Keratinocyte (primary cell): ENCODE data around the gene HTRA3. TPM values are rescaled to one million over a fixed set of nuclear protein-coding genes. Genes with fewer than 3 reads are reported as not detected.

Experiments
- DNase-seq: peaks from one replicate; pipeline ENCODE4 v3.0.0-alpha.2; 2011; ENCODE audit warnings: low read depth, missing footprints, low spot score
- FAIRE-seq: peaks from 2 replicates; lab custom pipeline; 2011; peaks lifted over from hg19 to GRCh38; lab: Jason Lieb, UNC
- H2AFZ ChIP-seq: 2 replicates; pipeline ENCODE4 v1.6.0; 2012; ENCODE audit warnings: low read length, control low read depth, inconsistent platforms; ENCODE audit not compliant: control insufficient read depth
- H3K27ac ChIP-seq: 2 replicates; pipeline ENCODE4 v1.5.1; 2011; ENCODE audit warnings: low read length; ENCODE audit not compliant: control insufficient read depth, insufficient read depth
- H3K27me3 ChIP-seq: 3 replicates; pipeline ENCODE4 v1.6.0; 2011; ENCODE audit warnings: low read length; ENCODE audit not compliant: control insufficient read depth, insufficient read depth; ENCODE audit errors: extremely low read depth
- H3K36me3 ChIP-seq, 2 experiments: 2 replicates in 1 of 2; 3 replicates in 1 of 2; pipeline ENCODE4 v1.5.1; 2011; ENCODE audit warnings: low read length in 2 of 2, mild to moderate bottlenecking in 1 of 2; ENCODE audit not compliant: control insufficient read depth in 2 of 2, insufficient read depth in 2 of 2; ENCODE audit errors: extremely low read depth in 1 of 2
- H3K4me1 ChIP-seq: 3 replicates; pipeline ENCODE4 v1.5.1; 2011; ENCODE audit warnings: low read length; ENCODE audit not compliant: control insufficient read depth, insufficient read depth; ENCODE audit errors: extremely low read depth
- H3K4me2 ChIP-seq: 3 replicates; pipeline ENCODE4 v1.6.0; 2011; ENCODE audit warnings: low read depth, low read length; ENCODE audit not compliant: control insufficient read depth, insufficient read depth; ENCODE audit errors: extremely low read depth
- H3K4me3 ChIP-seq, 3 experiments: fragments of 200-600 bp in 1 of 3; sonication (generic) in 1 of 3; 2 replicates in 2 of 3; 3 replicates in 1 of 3; pipeline ENCODE4 v1.5.1; 2011 to 2016; ENCODE audit warnings: low read length in 3 of 3, mild to moderate bottlenecking in 3 of 3, control low read depth in 2 of 3, inconsistent platforms in 1 of 3, low read depth in 1 of 3, mixed read lengths in 1 of 3, mixed run types in 1 of 3, moderate library complexity in 1 of 3; ENCODE audit not compliant: control insufficient read depth in 2 of 3, insufficient read depth in 2 of 3; ENCODE audit errors: extremely low read depth in 1 of 3
- H3K79me2 ChIP-seq: 2 replicates; pipeline ENCODE4 v1.6.0; 2012; ENCODE audit warnings: low read length; ENCODE audit not compliant: control insufficient read depth, insufficient read depth
- H3K9ac ChIP-seq: 3 replicates; pipeline ENCODE4 v1.6.0; 2011; ENCODE audit warnings: low read length; ENCODE audit not compliant: control insufficient read depth, insufficient read depth; ENCODE audit errors: extremely low read depth
- H3K9me1 ChIP-seq: 3 replicates; pipeline ENCODE4 v1.6.0; 2011; ENCODE audit warnings: low read length; ENCODE audit not compliant: control insufficient read depth, insufficient read depth; ENCODE audit errors: extremely low read depth
- H3K9me3 ChIP-seq: 2 replicates; pipeline ENCODE4 v1.5.1; 2012; ENCODE audit warnings: low read depth, low read length; ENCODE audit not compliant: control insufficient read depth
- H4K20me1 ChIP-seq: 3 replicates; pipeline ENCODE4 v1.6.0; 2011; ENCODE audit warnings: low read length; ENCODE audit not compliant: control insufficient read depth, insufficient read depth; ENCODE audit errors: extremely low read depth
- CTCF ChIP-seq, 3 experiments: IDR thresholded peaks in 1 of 3; conservative IDR thresholded peaks in 1 of 3; optimal IDR thresholded peaks in 1 of 3; 2 replicates in 2 of 3; 3 replicates in 1 of 3; pipeline versions ENCODE3 to v1.5.1; 2011; ENCODE audit warnings: low read length in 3 of 3, mild to moderate bottlenecking in 3 of 3, moderate library complexity in 2 of 3, control low read depth in 1 of 3, inconsistent platforms in 1 of 3; ENCODE audit not compliant: insufficient read depth in 2 of 3; ENCODE audit errors: extremely low read depth in 1 of 3
- EZH2 ChIP-seq: IDR thresholded peaks from one replicate; pipeline ENCODE4 v1.6.1; 2012; ENCODE audit warnings: inconsistent platforms, mild to moderate bottlenecking, low read length, moderate library complexity
- dilution Hi-C: fragments of 300-500 bp; cut with MboI; formaldehyde crosslinking; loops from one replicate; pipeline ENCODE4 v1.7.0; 2020; ENCODE audit warnings: low sequenced_read_pairs; ENCODE audit not compliant: extremely low pct_ligation_motif_present
- polyA plus RNA-seq, 5 experiments: library from polyadenylated mRNA; depleted of rRNA in 3 of 5; stranded (reverse) in 3 of 5; stranded (forward) in 1 of 5; unstranded in 1 of 5; fragments of >200 nt; gene quantifications; 1 replicate in 1 of 5; 2 replicates in 3 of 5; 3 replicates in 1 of 5; pipeline versions ENCODE4 v1.2.1 to v1.2.3, GENCODE V29; 2011 to 2012; ENCODE audit warnings: missing spikeins in 2 of 5, low read depth in 1 of 5, low replicate concordance in 1 of 5

Gene HTRA3
- polyA plus RNA-seq, 1 donor (not counting 4 experiments of a cell fraction or from before 2014, with no cell fraction given): not detected

DNA sequence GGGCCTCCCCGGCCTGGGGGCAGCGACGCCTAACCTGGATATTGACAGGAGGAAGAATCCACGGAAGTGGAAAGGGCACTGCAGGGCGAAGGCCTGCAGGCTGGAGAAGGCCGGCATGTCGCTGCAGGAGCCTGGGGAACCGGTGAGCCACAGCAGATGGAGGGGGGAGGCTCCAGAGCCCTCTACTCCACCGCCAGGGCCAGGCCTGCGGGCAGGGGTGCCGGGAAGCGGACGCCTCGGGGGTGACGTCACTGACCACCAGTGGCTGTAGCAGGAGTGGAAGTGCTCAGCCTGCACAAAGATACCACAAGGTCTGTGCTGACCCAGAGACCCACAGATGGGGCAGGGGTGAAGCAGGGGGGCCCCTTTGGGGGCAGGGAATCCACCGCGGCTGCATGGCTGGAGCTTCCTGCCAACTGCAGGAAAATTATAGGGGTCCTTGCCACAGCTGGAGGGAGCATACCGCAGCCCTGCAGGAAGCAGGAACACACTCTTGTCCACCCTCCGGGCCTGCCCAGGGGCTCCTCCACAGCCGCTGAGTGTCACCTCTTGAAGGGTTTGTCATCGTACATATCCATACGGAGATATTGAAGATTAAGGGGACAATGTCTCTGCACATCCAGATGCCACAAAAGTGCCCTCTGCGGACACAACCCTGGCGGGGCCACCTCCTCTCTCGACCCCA is 7.6 kb upstream of the HTRA3 start:
- H3K36me3 ChIP-seq: no peaks in the 10 kb centered on the region
- no peaks in the 10 kb centered on the region for H3K4me1 ChIP-seq
- no peaks in the 10 kb centered on the region for H3K9me3 ChIP-seq
- H3K9ac ChIP-seq: no peak overlapping the region
- no peak for DNase-seq
- H4K20me1 ChIP-seq: no peaks in the 10 kb centered on the region
- H3K9me1 ChIP-seq: no peaks in the 10 kb centered on the region
- no peak overlapping the region for H3K4me3 ChIP-seq
- TF ChIP-seq CTCF (optimal IDR thresholded peaks at IDR 0.05 in 1 of 3, IDR thresholded peaks at IDR 0.05 in 1 of 3, conservative IDR thresholded peaks at IDR 0.05 in 1 of 3; ENCODE audit: extremely low read depth in 1 of 3, insufficient read depth in 2 of 3, low read length in 3 of 3) (no peak), EZH2 (no peak)
- H3K27ac ChIP-seq: no peak overlapping the region
- H3K79me2 ChIP-seq: no peaks in the 10 kb centered on the region
- no peak overlapping the region for H2AFZ ChIP-seq
- FAIRE-seq: no peak
- dilution Hi-C loops: loop anchor here (25.0 kb wide), 1 partner anchor 150 kb away; no protein-coding TSS in a partner anchor
- peaks cover 7% of the 10 kb centered on the region for H3K27me3 ChIP-seq
- H3K4me2 ChIP-seq: no peak overlapping the region

DNA sequence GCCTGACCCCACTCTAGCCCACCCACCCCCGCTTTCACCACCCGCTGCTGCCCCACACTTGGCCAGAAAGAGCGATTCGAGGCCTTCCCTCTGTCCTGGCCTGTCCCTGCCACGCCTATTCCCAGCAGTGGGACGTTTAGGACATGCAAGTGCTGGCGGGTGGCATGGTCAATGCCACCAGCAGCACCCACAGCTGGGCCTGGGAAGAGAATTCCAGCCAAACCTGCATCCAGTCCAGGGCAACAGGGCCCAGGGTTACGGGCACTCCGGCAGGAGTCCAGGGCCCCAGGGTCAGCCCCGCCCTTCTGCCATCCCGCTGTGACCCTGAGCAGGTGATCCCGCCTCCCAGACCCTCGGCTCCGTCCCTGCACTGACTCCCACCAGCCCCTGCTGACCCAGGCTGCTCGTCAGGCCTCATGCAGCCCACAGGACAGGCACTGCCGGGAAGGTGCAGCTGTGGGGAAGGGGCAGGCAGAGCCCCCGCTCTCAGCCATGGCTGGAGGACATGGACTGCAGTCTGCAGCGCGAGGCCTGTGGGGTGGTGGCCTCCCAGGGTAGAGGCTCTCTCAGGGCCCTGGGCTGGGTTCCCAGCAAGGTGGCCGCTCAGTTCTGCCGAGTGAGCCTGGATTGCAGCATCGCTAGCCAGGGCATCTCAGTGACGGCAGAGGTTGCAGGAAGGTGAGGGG is 6.8 kb upstream of the HTRA3 start:
- Histone ChIP-seq H3K9ac (no peak overlapping the region), H3K4me1 (no peaks in the 10 kb centered on the region), H3K36me3 (no peaks in the 10 kb centered on the region), H3K27me3 (peaks cover 7% of the 10 kb centered on the region), H3K4me3 (no peak overlapping the region), H4K20me1 (no peaks in the 10 kb centered on the region), H3K9me3 (no peaks in the 10 kb centered on the region), H3K9me1 (no peaks in the 10 kb centered on the region), H3K4me2 (no peak overlapping the region), H3K79me2 (no peaks in the 10 kb centered on the region), H3K27ac (no peak overlapping the region), H2AFZ (no peak overlapping the region)
- dilution Hi-C loops: loop anchor here (25.0 kb wide), 1 partner anchor 150 kb away; no protein-coding TSS in a partner anchor
- TF ChIP-seq CTCF (optimal IDR thresholded peaks at IDR 0.05 in 1 of 3, IDR thresholded peaks at IDR 0.05 in 1 of 3, conservative IDR thresholded peaks at IDR 0.05 in 1 of 3; ENCODE audit: extremely low read depth in 1 of 3, insufficient read depth in 2 of 3, low read length in 3 of 3) (no peak), EZH2 (no peak)
- no peak for DNase-seq
- FAIRE-seq: no peak
